GM13976 (cell line): Measurements from ENCODE around the gene MRPL16.

Experiments
- DNase-seq: peaks from one replicate; pipeline ENCODE4 v3.0.0; 2012; ENCODE audit warnings: low spot score
- CTCF ChIP-seq: IDR thresholded peaks from 2 replicates; pipeline ENCODE4 v1.5.1; 2012; ENCODE audit warnings: borderline replicate concordance, mild to moderate bottlenecking; ENCODE audit not compliant: insufficient read depth; ENCODE audit errors: extremely low read depth, missing control alignments, control extremely low read depth
- in situ Hi-C: fragments of 300-500 bp; cut with MboI; formaldehyde crosslinking; loops from one replicate; pipeline ENCODE4 v1.12.0; 2022; ENCODE audit warnings: low sequenced_read_pairs, mixed read lengths, inconsistent platforms; ENCODE audit not compliant: unreplicated experiment

MRPL16 gene

GRCh38 chr11:59759900-59760299 is 50.7 kb downstream of the MRPL16 start:
- TF ChIP-seq CTCF, result no peak
- in situ Hi-C loops, result loop anchor here (5.0 kb wide), 1 partner anchor 42 kb away; no protein-coding TSS in a partner anchor
- DNase-seq, result no peak

GRCh38 chr11:59758401-59759037 is 52.1 kb downstream of the MRPL16 start:
- no peak for DNase-seq
- in situ Hi-C loops, result loop anchor here (5.0 kb wide), 1 partner anchor 44 kb away; no protein-coding TSS in a partner anchor
- TF ChIP-seq CTCF, result no peak

GRCh38 chr11:59756845-59757244 is 53.7 kb downstream of the MRPL16 start:
- DNase-seq, result peak; percentile 36
- no peak for TF ChIP-seq CTCF
- in situ Hi-C loops, result loop anchor here (5.0 kb wide), 1 partner anchor 45 kb away; no protein-coding TSS in a partner anchor

GRCh38 chr11:59756558-59756840 is 54.1 kb downstream of the MRPL16 start:
- in situ Hi-C loops, result loop anchor here (5.0 kb wide), 1 partner anchor 46 kb away; no protein-coding TSS in a partner anchor
- DNase-seq, result no peak
- TF ChIP-seq CTCF, result no peak
